ENCODE measurements around the gene WDR93. TPM values are rescaled to one million over a fixed set of nuclear protein-coding genes. Genes with fewer than 3 reads are reported as not detected.

WDR93 gene
- total RNA-seq, 1 experiment from 2014 or later, result not detected

DNA sequence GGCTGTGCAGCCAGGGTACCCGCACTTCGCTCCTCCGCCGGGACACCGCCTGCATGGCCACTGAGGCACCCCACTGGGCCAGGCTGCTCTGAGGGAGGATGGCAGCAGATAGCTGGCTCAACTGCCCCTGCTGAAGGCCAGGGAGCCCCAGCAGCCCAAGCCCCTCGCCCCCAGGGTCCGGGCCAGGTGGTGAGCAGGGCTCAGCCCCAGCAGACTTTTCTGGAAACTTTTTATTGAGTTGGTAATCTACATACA, 23.0 kb upstream of the WDR93 start:
- DNase-seq (ENCODE audit: low spot score) (no peak), ATAC-seq (no peak)
- Mint-ChIP-seq H3K9me3 (no peaks in the 10 kb centered on the region), H3K27me3 (ENCODE audit: low read depth) (peaks cover 17% of the 10 kb centered on the region), H3K4me1 (peaks cover 14% of the 10 kb centered on the region), H3K27ac (no peak overlapping the region), H3K4me3 (no peak overlapping the region), H3K36me3 (no peaks in the 10 kb centered on the region)
- TF ChIP-seq, protein P1, sequence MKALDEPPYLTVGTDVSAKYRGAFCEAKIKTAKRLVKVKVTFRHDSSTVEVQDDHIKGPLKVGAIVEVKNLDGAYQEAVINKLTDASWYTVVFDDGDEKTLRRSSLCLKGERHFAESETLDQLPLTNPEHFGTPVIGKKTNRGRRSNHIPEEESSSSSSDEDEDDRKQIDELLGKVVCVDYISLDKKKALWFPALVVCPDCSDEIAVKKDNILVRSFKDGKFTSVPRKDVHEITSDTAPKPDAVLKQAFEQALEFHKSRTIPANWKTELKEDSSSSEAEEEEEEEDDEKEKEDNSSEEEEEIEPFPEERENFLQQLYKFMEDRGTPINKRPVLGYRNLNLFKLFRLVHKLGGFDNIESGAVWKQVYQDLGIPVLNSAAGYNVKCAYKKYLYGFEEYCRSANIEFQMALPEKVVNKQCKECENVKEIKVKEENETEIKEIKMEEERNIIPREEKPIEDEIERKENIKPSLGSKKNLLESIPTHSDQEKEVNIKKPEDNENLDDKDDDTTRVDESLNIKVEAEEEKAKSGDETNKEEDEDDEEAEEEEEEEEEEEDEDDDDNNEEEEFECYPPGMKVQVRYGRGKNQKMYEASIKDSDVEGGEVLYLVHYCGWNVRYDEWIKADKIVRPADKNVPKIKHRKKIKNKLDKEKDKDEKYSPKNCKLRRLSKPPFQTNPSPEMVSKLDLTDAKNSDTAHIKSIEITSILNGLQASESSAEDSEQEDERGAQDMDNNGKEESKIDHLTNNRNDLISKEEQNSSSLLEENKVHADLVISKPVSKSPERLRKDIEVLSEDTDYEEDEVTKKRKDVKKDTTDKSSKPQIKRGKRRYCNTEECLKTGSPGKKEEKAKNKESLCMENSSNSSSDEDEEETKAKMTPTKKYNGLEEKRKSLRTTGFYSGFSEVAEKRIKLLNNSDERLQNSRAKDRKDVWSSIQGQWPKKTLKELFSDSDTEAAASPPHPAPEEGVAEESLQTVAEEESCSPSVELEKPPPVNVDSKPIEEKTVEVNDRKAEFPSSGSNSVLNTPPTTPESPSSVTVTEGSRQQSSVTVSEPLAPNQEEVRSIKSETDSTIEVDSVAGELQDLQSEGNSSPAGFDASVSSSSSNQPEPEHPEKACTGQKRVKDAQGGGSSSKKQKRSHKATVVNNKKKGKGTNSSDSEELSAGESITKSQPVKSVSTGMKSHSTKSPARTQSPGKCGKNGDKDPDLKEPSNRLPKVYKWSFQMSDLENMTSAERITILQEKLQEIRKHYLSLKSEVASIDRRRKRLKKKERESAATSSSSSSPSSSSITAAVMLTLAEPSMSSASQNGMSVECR (CRISPR knock-in tag; IDR thresholded peaks at IDR 0.05; ENCODE audit: borderline replicate concordance), result no peak
- no peak for TF ChIP-seq ZNF396 (CRISPR knock-in tag; IDR thresholded peaks at IDR 0.05; ENCODE audit: borderline replicate concordance)
- no peak for TF ChIP-seq NR1H2 (CRISPR knock-in tag; IDR thresholded peaks at IDR 0.05)
- TF ChIP-seq, protein P2, sequence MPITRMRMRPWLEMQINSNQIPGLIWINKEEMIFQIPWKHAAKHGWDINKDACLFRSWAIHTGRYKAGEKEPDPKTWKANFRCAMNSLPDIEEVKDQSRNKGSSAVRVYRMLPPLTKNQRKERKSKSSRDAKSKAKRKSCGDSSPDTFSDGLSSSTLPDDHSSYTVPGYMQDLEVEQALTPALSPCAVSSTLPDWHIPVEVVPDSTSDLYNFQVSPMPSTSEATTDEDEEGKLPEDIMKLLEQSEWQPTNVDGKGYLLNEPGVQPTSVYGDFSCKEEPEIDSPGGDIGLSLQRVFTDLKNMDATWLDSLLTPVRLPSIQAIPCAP (CRISPR knock-in tag; IDR thresholded peaks at IDR 0.05), result no peak
- TF ChIP-seq GRHL2 (CRISPR knock-in tag; IDR thresholded peaks at IDR 0.05; ENCODE audit: insufficient replicate concordance, severe bottlenecking), result no peak
- TF ChIP-seq, protein P3, sequence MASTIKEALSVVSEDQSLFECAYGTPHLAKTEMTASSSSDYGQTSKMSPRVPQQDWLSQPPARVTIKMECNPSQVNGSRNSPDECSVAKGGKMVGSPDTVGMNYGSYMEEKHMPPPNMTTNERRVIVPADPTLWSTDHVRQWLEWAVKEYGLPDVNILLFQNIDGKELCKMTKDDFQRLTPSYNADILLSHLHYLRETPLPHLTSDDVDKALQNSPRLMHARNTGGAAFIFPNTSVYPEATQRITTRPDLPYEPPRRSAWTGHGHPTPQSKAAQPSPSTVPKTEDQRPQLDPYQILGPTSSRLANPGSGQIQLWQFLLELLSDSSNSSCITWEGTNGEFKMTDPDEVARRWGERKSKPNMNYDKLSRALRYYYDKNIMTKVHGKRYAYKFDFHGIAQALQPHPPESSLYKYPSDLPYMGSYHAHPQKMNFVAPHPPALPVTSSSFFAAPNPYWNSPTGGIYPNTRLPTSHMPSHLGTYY (CRISPR knock-in tag; IDR thresholded peaks at IDR 0.05), result no peak
- no peak for TF ChIP-seq PRDM15 (CRISPR knock-in tag; IDR thresholded peaks at IDR 0.05)
- TF ChIP-seq HMGA2 (CRISPR knock-in tag; IDR thresholded peaks at IDR 0.05), result no peak
- TF ChIP-seq, protein P4, sequence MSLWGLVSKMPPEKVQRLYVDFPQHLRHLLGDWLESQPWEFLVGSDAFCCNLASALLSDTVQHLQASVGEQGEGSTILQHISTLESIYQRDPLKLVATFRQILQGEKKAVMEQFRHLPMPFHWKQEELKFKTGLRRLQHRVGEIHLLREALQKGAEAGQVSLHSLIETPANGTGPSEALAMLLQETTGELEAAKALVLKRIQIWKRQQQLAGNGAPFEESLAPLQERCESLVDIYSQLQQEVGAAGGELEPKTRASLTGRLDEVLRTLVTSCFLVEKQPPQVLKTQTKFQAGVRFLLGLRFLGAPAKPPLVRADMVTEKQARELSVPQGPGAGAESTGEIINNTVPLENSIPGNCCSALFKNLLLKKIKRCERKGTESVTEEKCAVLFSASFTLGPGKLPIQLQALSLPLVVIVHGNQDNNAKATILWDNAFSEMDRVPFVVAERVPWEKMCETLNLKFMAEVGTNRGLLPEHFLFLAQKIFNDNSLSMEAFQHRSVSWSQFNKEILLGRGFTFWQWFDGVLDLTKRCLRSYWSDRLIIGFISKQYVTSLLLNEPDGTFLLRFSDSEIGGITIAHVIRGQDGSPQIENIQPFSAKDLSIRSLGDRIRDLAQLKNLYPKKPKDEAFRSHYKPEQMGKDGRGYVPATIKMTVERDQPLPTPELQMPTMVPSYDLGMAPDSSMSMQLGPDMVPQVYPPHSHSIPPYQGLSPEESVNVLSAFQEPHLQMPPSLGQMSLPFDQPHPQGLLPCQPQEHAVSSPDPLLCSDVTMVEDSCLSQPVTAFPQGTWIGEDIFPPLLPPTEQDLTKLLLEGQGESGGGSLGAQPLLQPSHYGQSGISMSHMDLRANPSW (CRISPR knock-in tag; conservative IDR thresholded peaks at IDR 0.05; ENCODE audit: low read depth), result no peak
- no peak for TF ChIP-seq FOXJ3 (CRISPR knock-in tag; IDR thresholded peaks at IDR 0.05; ENCODE audit: borderline replicate concordance)
- TF ChIP-seq ATF3 (CRISPR knock-in tag; conservative IDR thresholded peaks at IDR 0.05), result no peak
- no peak for TF ChIP-seq FOXK1 (CRISPR knock-in tag; IDR thresholded peaks at IDR 0.05)
- TF ChIP-seq, protein P5, sequence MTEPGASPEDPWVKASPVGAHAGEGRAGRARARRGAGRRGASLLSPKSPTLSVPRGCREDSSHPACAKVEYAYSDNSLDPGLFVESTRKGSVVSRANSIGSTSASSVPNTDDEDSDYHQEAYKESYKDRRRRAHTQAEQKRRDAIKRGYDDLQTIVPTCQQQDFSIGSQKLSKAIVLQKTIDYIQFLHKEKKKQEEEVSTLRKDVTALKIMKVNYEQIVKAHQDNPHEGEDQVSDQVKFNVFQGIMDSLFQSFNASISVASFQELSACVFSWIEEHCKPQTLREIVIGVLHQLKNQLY (CRISPR knock-in tag; IDR thresholded peaks at IDR 0.05), result no peak
- ChIA-PET CTCF (no interaction called here), POLR2A (no interaction called here)

Data from WTC11 (cell line).